IMR-90 (cell line): ENCODE measurements around the gene C20orf144. TPM values are rescaled to one million over a fixed set of nuclear protein-coding genes. Genes with fewer than 3 reads are reported as not detected.

ENCODE experiments used
- ATAC-seq: fragments of 200-7000 bp; cut with Tn5 transposase; 2 replicates; pipeline ENCODE4 v1.9.1; 2020; ENCODE audit warnings: low read depth, mild to moderate bottlenecking, moderate library complexity
- BruUV-seq: library from RNA; stranded (reverse); fragments of 400-500 nt; replicated peaks from 2 replicates; lab custom pipeline; 2021; lab: Mats Ljungman, UMichigan
- CTCF ChIA-PET: fragments of 300-600 bp; formaldehyde crosslinking; extraction: SDS; loops from one replicate; lab custom pipeline; 2021; ENCODE audit warnings: antibody characterized with exemption; lab: Yijun Ruan, JAX
- POLR2A ChIA-PET: fragments of 300-600 bp; sonication (Branson Sonifier 250); formaldehyde crosslinking; loops from one replicate; lab custom pipeline; 2022; ENCODE audit warnings: antibody characterized with exemption; ENCODE audit not compliant: unreplicated experiment; lab: Charles Lee
- DNase-seq: peaks from one replicate; pipeline ENCODE4 v3.0.0; 2013
- H2AFZ ChIP-seq: replicated peaks from 2 replicates; pipeline ENCODE3; 2013; ENCODE audit warnings: low read length, mild to moderate bottlenecking; ENCODE audit not compliant: poor library complexity
- H2AK5ac ChIP-seq: 2 replicates; pipeline ENCODE4 v1.6.1; 2013; ENCODE audit warnings: low read depth, low read length, inconsistent platforms
- H2AK9ac ChIP-seq: replicated peaks from 2 replicates; pipeline ENCODE3; 2013; ENCODE audit warnings: mild to moderate bottlenecking, low read depth, low read length, moderate library complexity; ENCODE audit not compliant: poor library complexity
- H2BK120ac ChIP-seq: 2 replicates; pipeline ENCODE4 v1.6.1; 2013; ENCODE audit warnings: low read depth, low read length, inconsistent platforms
- H2BK15ac ChIP-seq: 3 replicates; pipeline ENCODE4 v1.6.1; 2013; ENCODE audit warnings: low read depth, low read length, inconsistent platforms
- H2BK20ac ChIP-seq: 2 replicates; pipeline ENCODE4 v1.6.1; 2013; ENCODE audit warnings: low read depth, mild to moderate bottlenecking, inconsistent platforms, low read length, moderate library complexity
- H2BK5ac ChIP-seq: 2 replicates; pipeline ENCODE4 v1.6.1; 2013; ENCODE audit warnings: mild to moderate bottlenecking, low read depth, low read length, inconsistent platforms; ENCODE audit not compliant: poor library complexity, severe bottlenecking
- H3K14ac ChIP-seq: replicated peaks from 2 replicates; pipeline ENCODE4 v1.6.1; 2013; ENCODE audit warnings: low read depth, low read length, inconsistent platforms
- H3K18ac ChIP-seq: 2 replicates; pipeline ENCODE4 v1.6.1; 2013; ENCODE audit warnings: low read depth, low read length, control low read depth
- H3K23ac ChIP-seq: 2 replicates; pipeline ENCODE4 v1.6.1; 2013; ENCODE audit warnings: low read depth, low read length, inconsistent platforms
- H3K27ac ChIP-seq: 2 replicates; pipeline ENCODE4 v1.5.1; 2013; ENCODE audit warnings: mild to moderate bottlenecking, control low read depth, low read length; ENCODE audit not compliant: insufficient read depth
- H3K27me3 ChIP-seq: 2 replicates; pipeline ENCODE4 v1.6.1; 2013; ENCODE audit warnings: low read length; ENCODE audit not compliant: control insufficient read depth, insufficient read depth
- H3K36me3 ChIP-seq: 2 replicates; pipeline ENCODE4 v1.6.1; 2013; ENCODE audit warnings: low read length, mixed read lengths; ENCODE audit not compliant: control insufficient read depth, insufficient read depth
- H3K4ac ChIP-seq: 2 replicates; pipeline ENCODE4 v1.6.1; 2013; ENCODE audit warnings: low read depth, low read length, inconsistent platforms
- H3K4me1 ChIP-seq: 2 replicates; pipeline ENCODE4 v1.6.1; 2013; ENCODE audit warnings: low read length, mixed read lengths; ENCODE audit not compliant: control insufficient read depth, insufficient read depth
- H3K4me2 ChIP-seq: 2 replicates; pipeline ENCODE4 v1.6.1; 2013; ENCODE audit warnings: low read depth, mild to moderate bottlenecking, control low read depth, low read length, moderate library complexity
- H3K4me3 ChIP-seq: 2 replicates; pipeline ENCODE4 v1.5.1; 2013; ENCODE audit warnings: low read depth, mild to moderate bottlenecking, control low read depth, low read length, moderate library complexity; ENCODE audit not compliant: insufficient read depth
- H3K56ac ChIP-seq: 2 replicates; pipeline ENCODE4 v1.6.1; 2013; ENCODE audit warnings: low read length, inconsistent platforms; ENCODE audit not compliant: insufficient read depth; ENCODE audit errors: extremely low read depth
- H3K79me1 ChIP-seq, 2 experiments: 2 replicates each; pipeline ENCODE4 v1.6.1; 2013; ENCODE audit warnings: low read length in 2 of 2, inconsistent platforms in 1 of 2, low read depth in 1 of 2
- H3K9ac ChIP-seq: 2 replicates; pipeline ENCODE4 v1.6.1; 2013; ENCODE audit warnings: low read depth, low read length, control low read depth
- H3K9me1 ChIP-seq: 2 replicates; pipeline ENCODE4 v1.6.1; 2013; ENCODE audit warnings: low read length, inconsistent platforms; ENCODE audit not compliant: insufficient read depth
- H3K9me3 ChIP-seq: 2 replicates; pipeline ENCODE4 v1.6.1; 2013; ENCODE audit warnings: low read length; ENCODE audit not compliant: control insufficient read depth, insufficient read depth
- H4K20me1 ChIP-seq: 2 replicates; pipeline ENCODE4 v1.6.1; 2013; ENCODE audit warnings: low read length, inconsistent platforms; ENCODE audit not compliant: insufficient read depth
- H4K5ac ChIP-seq: 2 replicates; pipeline ENCODE4 v1.6.1; 2013; ENCODE audit warnings: mild to moderate bottlenecking, low read depth, low read length, control low read depth
- H4K8ac ChIP-seq, 2 experiments: 2 replicates each; pipeline ENCODE4 v1.6.1; 2013; ENCODE audit warnings: low read depth in 2 of 2, low read length in 2 of 2, control low read depth in 1 of 2, inconsistent platforms in 1 of 2
- H4K91ac ChIP-seq: 2 replicates; pipeline ENCODE4 v1.6.1; 2013; ENCODE audit warnings: low read depth, low read length, inconsistent platforms; ENCODE audit not compliant: insufficient read depth
- BHLHE40 ChIP-seq: fragments of 150-350 bp; IDR thresholded peaks from 2 replicates; pipeline ENCODE4 v1.6.1; 2016; ENCODE audit warnings: mild to moderate bottlenecking, low read depth, low read length
- MXI1 ChIP-seq: IDR thresholded peaks from 2 replicates; pipeline ENCODE4 v1.6.1; 2012; ENCODE audit warnings: low read depth, mild to moderate bottlenecking, low read length, moderate library complexity, borderline replicate concordance
- POLR2A ChIP-seq: IDR thresholded peaks from 2 replicates; pipeline ENCODE4 v1.6.1; 2012; ENCODE audit warnings: mild to moderate bottlenecking, low read depth, low read length
- RFX5 ChIP-seq: IDR thresholded peaks from 2 replicates; pipeline ENCODE4 v1.8.0; 2012; ENCODE audit warnings: low read depth, mild to moderate bottlenecking, low read length, moderate library complexity
- WGBS, 2 experiments: methylation state at CpG; one replicate each; pipeline versions ENCODE4 v1.1.5 to v1.1.7; 2013; ENCODE audit warnings: missing lambda C conversion rate in 2 of 2; ENCODE audit not compliant: insufficient read length in 1 of 2; ENCODE audit errors: extremely low coverage in 2 of 2; 5-methylcytosine and 5-hydroxymethylcytosine counted together
- dilution Hi-C: fragments of 300-500 bp; cut with HindIII; formaldehyde crosslinking; loops from one replicate; pipeline ENCODE4 v1.14.3; 2018; ENCODE audit warnings: low sequenced_read_pairs; ENCODE audit not compliant: unreplicated experiment
- in situ Hi-C: fragments of 300-500 bp; cut with MboI; formaldehyde crosslinking; loops from 3 replicates; pipeline ENCODE4 v1.14.3; 2019; ENCODE audit warnings: low sequenced_read_pairs, inconsistent platforms, mixed read lengths
- intact Hi-C: fragments of 100-400 bp; cut with micrococcal nuclease; formaldehyde crosslinking; loops from 2 replicates; pipeline ENCODE4 v1.10.0; 2022
- polyA plus RNA-seq, 3 experiments: library from polyadenylated mRNA; depleted of rRNA; stranded (reverse); fragments of >200 nt; gene quantifications; 2 replicates each; pipeline ENCODE4 v1.2.3, GENCODE V29; 2012; ENCODE audit warnings: low replicate concordance in 1 of 3
- total RNA-seq: library from RNA; depleted of rRNA; stranded (reverse); fragments of >200 nt; gene quantifications from 2 replicates; pipeline ENCODE4 v1.2.3, GENCODE V29; 2012
- TF ChIP-seq, protein P1 (sequence below): conservative IDR thresholded peaks from 2 replicates; pipeline ENCODE4 v1.5.1; 2012; ENCODE audit warnings: mild to moderate bottlenecking, low read depth, low read length, improper control_type of control experiment
- TF ChIP-seq, protein P2 (sequence below): fragments of 150-350 bp; IDR thresholded peaks from 2 replicates; pipeline ENCODE4 v1.6.1; 2017; ENCODE audit warnings: mild to moderate bottlenecking, antibody characterized with exemption, low read length, low read depth

The C20orf144 gene
- total and polyA plus RNA-seq, 2 of the 4 experiments (the other 2 are of a cell fraction): under 0.01 to 0.19 TPM

DNA sequence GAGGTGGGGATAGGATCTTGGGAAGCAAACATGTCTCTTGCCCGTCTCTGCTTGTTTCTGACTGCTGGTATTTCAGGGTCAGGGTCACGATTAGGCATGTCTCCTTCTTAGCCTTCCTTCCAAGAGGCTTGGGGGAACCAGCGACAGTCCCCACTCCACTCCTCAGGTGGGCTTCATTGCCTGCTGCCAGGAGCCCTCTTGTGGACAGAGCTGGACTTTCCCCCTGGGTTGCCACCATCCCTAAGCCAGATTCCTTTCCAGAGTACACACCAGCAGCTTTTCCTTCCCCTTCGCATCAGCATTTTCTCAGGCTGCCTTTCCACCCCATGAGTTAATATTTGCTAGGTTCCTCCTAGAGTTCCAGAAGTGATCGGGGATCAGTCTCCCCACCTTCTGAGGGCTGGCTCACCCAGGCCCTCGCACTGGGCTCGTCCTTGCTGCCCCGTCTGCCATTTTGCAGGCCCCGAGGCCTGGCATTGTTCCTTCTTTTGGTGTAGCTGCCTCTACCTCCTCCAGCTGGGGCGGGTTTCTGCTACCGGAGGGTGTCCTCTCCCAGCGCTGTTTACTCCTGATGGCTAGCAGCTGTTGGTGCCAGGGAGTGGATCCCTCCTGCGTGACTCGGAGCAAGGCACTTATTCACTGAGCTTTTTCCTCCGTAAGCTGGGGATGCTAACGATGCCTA is 8.8 kb upstream of the C20orf144 start (continued):
- TF ChIP-seq MXI1 (no peak), POLR2A (no peak), BHLHE40 (no peak)

DNA sequence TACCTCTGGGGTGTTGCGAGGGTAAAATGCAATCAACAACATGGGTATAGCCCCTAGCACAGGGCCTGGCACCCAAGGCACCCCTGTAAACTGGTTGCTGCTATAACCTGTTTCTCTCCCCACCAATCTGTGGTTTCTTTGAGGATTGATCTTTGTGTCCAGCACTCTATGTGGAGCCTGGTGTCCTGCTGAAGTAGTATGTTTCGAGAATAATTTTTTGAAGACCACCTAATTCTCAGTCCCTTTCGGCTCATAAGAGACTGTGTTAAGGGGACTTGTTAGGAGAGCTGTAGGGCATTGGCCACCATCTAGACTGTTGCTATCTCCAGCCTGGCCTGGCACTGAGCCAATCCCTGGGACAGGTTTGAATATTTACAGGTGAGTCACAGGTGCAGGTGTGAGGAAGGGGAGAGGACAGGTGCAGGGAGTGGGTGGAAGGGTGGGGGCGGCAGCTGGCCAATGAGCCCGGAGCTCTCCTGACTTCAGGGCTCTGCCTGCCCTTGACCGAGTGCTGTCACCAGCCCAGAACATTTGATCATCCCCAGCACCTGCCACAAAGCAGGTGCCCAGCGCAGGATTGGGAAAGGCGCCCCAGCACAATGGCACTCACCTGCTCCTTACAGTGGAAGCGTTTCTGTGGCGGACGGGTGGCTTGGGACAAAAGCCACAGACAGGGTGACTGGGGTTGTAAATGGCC is 8.1 kb upstream of the C20orf144 start:
- dilution Hi-C loops (no loop called here), in situ Hi-C loops (loop anchor here (5.0 kb wide), 1 partner anchor 202 kb away; no protein-coding TSS in a partner anchor), intact Hi-C loops (loop anchor here (1.0 kb wide), 1 partner anchor 197 kb away; no protein-coding TSS in a partner anchor)

More for the DNA sequence above, 8.1 kb upstream of the C20orf144 start:
- Histone ChIP-seq H3K4ac (no peak overlapping the region), H3K36me3 (peaks cover 16% of the 10 kb centered on the region; the same call in 1 of the 2 replicates), H3K56ac (no peak overlapping the region), H2BK120ac (no peak overlapping the region), H3K4me3 (no peak overlapping the region), H3K27me3 (no peaks in the 10 kb centered on the region), H4K20me1 (no peaks in the 10 kb centered on the region), H4K91ac (no peak overlapping the region), H2AFZ (no peak overlapping the region), H3K9ac (no peak overlapping the region), H2BK15ac (no peak overlapping the region), H3K27ac (no peak overlapping the region), H3K9me3 (no peaks in the 10 kb centered on the region), H2AK5ac (no peak overlapping the region), H4K8ac (0 out of 4 replicates have a peak overlapping the region, but pooled peaks of 1 of the 2 experiments have one; percentile 1), H2AK9ac (no peak overlapping the region), H3K18ac (no peak overlapping the region), H3K14ac (no peak overlapping the region), H3K23ac (no peak overlapping the region), H3K9me1 (peaks cover 5% of the 10 kb centered on the region; the same call in 1 of the 2 replicates), H2BK20ac (no peak overlapping the region), H2BK5ac (no peak overlapping the region), H3K79me1 (no peaks in the 10 kb centered on the region), H3K4me1 (peaks cover 3% of the 10 kb centered on the region; the same call in 1 of the 2 replicates), H4K5ac (no peak overlapping the region), H3K4me2 (no peak overlapping the region)
- ATAC-seq (no peak), DNase-seq (no peak)
- WGBS, 2 experiments: 86% methylated on average over 5 of the region's 11 CpGs; no CpG with 5 or more reads in 1 of the 2 experiments
- CTCF ChIA-PET: interaction anchor here (0.5 to 1.2 kb wide), 5 partner anchors 9 to 197 kb away, joined by 3 to 6 read pairs (median 3); partner anchors contain the start of gene C20orf144
- BruUV-seq: no TSS peak
- TF ChIP-seq, protein P1, sequence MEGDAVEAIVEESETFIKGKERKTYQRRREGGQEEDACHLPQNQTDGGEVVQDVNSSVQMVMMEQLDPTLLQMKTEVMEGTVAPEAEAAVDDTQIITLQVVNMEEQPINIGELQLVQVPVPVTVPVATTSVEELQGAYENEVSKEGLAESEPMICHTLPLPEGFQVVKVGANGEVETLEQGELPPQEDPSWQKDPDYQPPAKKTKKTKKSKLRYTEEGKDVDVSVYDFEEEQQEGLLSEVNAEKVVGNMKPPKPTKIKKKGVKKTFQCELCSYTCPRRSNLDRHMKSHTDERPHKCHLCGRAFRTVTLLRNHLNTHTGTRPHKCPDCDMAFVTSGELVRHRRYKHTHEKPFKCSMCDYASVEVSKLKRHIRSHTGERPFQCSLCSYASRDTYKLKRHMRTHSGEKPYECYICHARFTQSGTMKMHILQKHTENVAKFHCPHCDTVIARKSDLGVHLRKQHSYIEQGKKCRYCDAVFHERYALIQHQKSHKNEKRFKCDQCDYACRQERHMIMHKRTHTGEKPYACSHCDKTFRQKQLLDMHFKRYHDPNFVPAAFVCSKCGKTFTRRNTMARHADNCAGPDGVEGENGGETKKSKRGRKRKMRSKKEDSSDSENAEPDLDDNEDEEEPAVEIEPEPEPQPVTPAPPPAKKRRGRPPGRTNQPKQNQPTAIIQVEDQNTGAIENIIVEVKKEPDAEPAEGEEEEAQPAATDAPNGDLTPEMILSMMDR: no peak
- TF ChIP-seq POLR2A (no peak), BHLHE40 (no peak), RFX5 (no peak), MXI1 (no peak)
- TF ChIP-seq, protein P2, sequence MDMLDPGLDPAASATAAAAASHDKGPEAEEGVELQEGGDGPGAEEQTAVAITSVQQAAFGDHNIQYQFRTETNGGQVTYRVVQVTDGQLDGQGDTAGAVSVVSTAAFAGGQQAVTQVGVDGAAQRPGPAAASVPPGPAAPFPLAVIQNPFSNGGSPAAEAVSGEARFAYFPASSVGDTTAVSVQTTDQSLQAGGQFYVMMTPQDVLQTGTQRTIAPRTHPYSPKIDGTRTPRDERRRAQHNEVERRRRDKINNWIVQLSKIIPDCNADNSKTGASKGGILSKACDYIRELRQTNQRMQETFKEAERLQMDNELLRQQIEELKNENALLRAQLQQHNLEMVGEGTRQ: no peak
- POLR2A ChIA-PET: no interaction called here
